RCC 7860 (cell line): ENCODE data around the gene NGLY1.

Source experiments
- DNase-seq: peaks from one replicate; pipeline ENCODE4 v3.0.0-alpha.2; 2015; ENCODE audit warnings: low spot score
- FAIRE-seq: peaks from 2 replicates; lab custom pipeline; 2012; peaks lifted over from hg19 to GRCh38; lab: Jason Lieb, UNC

NGLY1 gene

DNA sequence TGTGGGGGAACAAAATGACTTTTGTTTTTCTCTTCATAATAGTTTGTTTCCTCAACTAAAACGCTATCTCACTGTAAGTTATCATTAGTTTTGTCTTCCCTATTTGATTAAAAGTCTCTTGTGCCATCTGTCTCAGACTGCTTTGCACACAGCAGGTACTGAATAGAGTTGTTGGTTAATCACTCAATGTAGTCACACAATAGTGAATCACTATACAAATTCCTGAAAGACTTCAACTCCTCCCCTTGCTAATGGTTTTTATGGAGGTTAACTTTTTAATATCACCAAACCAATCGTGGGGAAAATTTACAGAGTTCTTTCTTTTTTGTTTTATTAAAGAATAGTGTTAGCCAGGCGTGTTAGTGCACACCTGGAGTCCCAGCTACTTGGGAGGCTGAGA lies 2.6 kb upstream of the NGLY1 start:
- DNase-seq (no peak), FAIRE-seq (no peak)

GRCh38 chr3:25784971-25785370 lies 1.7 kb upstream of the NGLY1 start:
- FAIRE-seq: no peak
- DNase-seq: no peak

DNA sequence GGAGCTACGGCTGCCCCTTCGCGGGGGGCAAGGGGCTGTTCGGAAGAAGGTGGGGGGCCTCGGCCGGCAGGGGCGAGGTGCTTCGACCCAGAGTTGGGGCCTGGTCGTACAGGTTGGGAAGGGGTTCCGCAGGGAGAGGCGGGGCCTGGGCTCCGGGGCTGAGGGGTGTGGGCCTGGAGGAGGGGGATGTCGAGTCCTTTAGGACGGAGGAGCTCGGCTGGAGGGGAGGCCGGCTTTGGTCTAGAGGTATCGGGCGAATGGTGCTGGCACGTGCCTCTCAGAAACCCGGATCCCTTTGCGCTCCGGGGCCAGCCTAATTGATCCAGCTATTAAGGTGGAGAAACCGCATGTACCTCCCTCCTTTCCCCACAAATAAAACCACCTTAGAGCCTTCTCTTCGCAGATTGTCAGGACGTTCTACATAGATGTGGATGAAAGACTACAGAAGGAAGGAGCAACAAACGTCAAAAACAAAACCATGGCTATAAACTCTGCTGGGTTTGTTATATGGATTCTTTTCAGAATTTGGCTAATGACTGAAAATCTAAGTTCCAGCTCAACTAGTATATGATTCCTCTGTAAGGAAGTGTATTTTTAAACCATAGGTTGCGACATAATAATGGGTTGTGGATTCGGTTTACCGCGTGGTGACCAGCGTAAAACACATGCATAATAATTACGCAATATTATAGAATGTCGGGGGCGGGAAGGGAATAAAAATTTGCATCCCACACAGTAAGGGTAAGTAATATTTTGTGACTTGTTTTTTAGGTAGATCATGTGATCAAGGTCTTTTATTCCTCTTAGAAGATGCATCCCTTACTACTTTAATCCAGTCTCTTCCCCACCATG lies 644 bp upstream of the NGLY1 start:
- DNase-seq (no peak), FAIRE-seq (no peak)

- no peak for DNase-seq
- FAIRE-seq: no peak
These were observed 656 bp downstream of the NGLY1 start for GRCh38 chr3:25782636-25782937.

GRCh38 chr3:25781758-25782594 lies 1.3 kb downstream of the NGLY1 start:
- FAIRE-seq: no peak
- no peak for DNase-seq

DNA sequence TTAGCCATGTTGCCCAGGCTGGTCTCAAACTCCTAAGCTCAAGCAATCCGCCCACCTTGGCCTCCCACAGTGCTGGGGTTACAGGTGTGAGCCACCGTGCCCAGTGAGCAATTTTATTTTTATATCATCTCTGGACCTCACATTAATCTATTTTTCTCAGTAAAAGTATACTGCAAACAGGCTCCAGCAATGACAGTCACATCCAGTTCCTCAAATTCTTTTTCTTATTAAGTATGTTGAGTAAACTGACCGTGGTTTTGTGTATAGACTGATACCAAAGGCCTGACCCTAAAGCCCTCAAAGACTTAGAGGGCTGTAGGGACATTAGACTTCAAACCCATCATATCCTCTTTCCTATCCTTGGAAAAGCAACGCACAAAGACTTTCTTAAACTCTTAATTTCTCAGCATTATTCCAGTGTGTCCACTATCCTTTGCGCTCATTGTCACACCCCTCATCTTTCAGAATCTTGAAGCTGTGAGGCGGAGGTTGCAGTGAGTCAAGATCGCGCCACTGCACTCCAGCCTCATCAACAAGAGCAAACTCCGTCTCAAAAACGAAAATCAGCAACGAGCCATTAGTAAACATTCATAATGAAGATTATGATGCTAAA lies 2.0 kb downstream of the NGLY1 start:
- FAIRE-seq: no peak
- DNase-seq: no peak

DNA sequence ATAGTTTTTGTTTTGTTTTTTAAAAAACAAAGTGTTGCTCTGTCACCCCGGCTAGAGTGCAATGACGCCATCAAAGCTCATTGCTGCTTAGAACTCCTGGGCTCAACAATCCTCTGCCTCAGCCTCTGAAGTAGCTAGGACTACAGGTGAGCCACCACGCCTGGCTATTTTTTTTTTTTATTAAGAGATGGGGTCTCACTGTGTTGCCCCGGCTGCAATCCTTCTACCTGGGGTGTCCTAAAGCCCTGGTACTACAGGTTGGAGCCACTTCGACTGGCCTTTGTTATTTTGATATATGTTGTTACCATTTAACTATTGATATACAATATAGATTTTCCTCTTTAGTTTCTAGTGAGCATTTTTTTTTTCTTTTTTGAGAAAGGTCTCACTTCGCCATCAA lies 2.6 kb downstream of the NGLY1 start:
- DNase-seq (no peak), FAIRE-seq (no peak)

DNA sequence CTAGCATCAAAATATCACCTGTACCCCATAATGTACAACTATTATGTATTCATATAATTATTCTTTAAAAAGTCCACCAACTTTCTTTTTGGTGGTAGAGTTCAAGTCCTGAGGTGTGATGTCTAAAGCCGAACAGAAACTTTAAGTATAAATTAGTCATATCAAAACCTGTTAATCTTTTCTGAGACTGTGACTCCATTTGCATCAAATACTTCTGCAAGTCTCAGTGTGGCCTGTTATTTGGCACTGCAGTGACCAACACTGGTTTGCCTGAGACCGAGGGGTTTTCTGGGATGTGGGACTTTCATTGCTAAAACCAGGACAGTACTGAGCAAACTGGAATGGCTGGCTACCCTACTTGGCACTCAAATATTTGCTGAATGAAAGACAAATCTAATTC lies 7.3 kb downstream of the NGLY1 start:
- FAIRE-seq: no peak
- no peak for DNase-seq

- FAIRE-seq (no peak), DNase-seq (no peak)
These were observed 14.4 kb downstream of the NGLY1 start for GRCh38 chr3:25768851-25769250.

DNA sequence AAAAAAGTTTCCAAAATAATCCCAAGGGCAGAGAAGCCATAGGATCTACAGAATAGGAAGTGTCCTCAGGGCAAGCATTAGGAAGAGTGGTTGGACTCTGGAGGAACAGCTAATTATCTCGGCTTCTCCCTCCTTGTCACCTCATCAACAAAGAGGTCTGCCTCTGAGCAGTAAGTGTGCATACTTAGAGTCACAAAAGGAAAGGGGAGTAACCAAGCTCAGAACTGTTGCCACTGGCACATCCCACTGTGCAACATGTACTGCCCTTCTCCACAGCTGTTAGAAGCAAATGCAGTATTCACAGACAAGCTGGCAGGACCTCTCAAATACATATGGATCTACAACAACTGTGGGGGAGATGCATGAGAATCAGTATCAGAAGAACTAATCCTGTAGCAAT lies 31.5 kb downstream of the NGLY1 start:
- DNase-seq: no peak
- no peak for FAIRE-seq

- DNase-seq (no peak), FAIRE-seq (no peak)
These were observed 32.2 kb downstream of the NGLY1 start for GRCh38 chr3:25751048-25751447.

DNA sequence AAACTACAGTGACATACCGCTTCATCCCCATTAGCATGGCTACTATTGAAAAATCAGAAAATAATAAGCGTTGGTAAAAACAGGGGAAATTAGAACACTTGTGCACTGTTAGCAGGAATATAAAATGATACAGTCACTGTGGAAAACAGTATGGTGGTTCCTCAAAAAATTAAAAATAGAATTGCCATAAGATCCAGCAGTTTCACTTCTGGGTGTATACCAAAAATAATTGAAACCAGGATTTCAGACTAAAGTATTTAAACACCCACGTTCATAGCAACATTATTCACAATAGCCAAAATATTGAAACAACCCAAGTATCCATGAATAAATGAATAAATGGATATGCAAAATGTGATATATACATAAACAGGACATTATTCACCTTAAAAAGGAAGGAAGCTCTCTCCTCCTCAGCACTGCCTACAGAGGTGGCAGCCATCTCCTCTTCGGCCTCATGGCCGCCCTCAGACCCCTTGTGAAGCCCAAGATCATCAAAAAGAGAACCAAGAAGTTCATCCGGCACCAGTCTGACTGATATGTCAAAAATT lies 34.1 kb downstream of the NGLY1 start:
- DNase-seq (no peak), FAIRE-seq (no peak)

GRCh38 chr3:25748189-25748588 lies 35.1 kb downstream of the NGLY1 start:
- FAIRE-seq (no peak), DNase-seq (no peak)

GRCh38 chr3:25747033-25747432 lies 36.2 kb downstream of the NGLY1 start:
- no peak for FAIRE-seq

DNA sequence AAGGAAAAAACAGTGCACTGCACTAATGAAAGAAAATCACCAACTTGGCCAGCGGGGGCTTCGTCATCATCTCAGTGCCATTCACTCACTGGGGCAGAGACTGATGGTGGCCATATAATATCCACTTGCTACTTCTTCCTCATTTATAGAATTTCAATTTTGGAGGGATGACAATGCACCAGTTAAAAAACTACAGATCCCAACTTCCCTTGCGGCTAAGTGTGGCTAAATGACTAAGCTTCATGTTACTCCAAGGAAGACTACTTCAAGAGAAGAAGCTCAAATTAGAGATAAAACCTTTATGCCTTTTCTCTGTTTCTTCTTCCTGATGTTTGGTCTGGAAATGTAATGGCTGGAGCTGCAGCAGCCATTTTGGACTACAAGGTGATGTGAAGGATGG lies 38.8 kb downstream of the NGLY1 start:
- FAIRE-seq: no peak
- no peak for DNase-seq

More at GRCh38 chr3:25747033-25747432, 36.2 kb downstream of the NGLY1 start:
- DNase-seq: no peak

DNA sequence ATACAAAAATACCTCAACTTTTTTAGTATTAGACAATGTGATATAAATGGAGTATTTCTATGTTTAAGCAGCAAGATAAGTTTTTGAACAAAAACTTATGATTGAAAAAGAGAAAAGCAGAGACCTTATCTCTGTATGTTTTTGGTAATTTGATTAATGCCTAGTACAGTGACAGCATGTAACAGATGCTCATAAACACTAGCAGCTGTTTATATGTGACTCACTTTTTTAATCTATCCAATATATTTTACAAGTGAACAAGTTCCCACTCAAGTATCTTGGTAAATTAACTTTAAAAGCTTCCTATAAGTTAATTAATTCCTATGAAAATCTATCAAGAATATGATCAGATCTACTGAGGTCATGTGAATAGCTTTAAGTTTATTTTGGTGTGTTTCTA lies 55.1 kb downstream of the NGLY1 start:
- no peak for DNase-seq
- no peak for FAIRE-seq

- no peak for FAIRE-seq
These were observed 55.9 kb downstream of the NGLY1 start for GRCh38 chr3:25727316-25727715.

GRCh38 chr3:25725810-25726209 lies 57.4 kb downstream of the NGLY1 start:
- DNase-seq (no peak), FAIRE-seq (no peak)

More at GRCh38 chr3:25727316-25727715, 55.9 kb downstream of the NGLY1 start:
- DNase-seq: no peak

GRCh38 chr3:25724948-25725645 lies 58.1 kb downstream of the NGLY1 start:
- FAIRE-seq (no peak), DNase-seq (no peak)

- FAIRE-seq (no peak), DNase-seq (no peak)
These were observed 59.4 kb downstream of the NGLY1 start for GRCh38 chr3:25723802-25724201.

- FAIRE-seq: no peak
- DNase-seq: no peak
These were observed 63.9 kb downstream of the NGLY1 start for GRCh38 chr3:25719321-25719720.
